Astrocyte of the spinal cord (primary cell): Measurements from ENCODE around the gene RBMS3.

Source experiments
- DNase-seq: peaks from one replicate; pipeline ENCODE4 v3.0.0; 2011; ENCODE audit warnings: low read depth, low spot score
- H3K4me3 ChIP-seq: 2 replicates; pipeline ENCODE4 v1.5.1; 2011; ENCODE audit warnings: low read depth, mild to moderate bottlenecking, low read length, moderate library complexity
- in situ Hi-C: cut with HindIII; loops from 2 replicates; pipeline ENCODE4 v1.10.0; 2017; ENCODE audit warnings: low sequenced_read_pairs
- TF ChIP-seq, protein P1 (sequence below): IDR thresholded peaks from 2 replicates; pipeline ENCODE4 v1.5.1; 2012; ENCODE audit warnings: low read depth, mild to moderate bottlenecking, low read length, inconsistent platforms

The RBMS3 gene

DNA sequence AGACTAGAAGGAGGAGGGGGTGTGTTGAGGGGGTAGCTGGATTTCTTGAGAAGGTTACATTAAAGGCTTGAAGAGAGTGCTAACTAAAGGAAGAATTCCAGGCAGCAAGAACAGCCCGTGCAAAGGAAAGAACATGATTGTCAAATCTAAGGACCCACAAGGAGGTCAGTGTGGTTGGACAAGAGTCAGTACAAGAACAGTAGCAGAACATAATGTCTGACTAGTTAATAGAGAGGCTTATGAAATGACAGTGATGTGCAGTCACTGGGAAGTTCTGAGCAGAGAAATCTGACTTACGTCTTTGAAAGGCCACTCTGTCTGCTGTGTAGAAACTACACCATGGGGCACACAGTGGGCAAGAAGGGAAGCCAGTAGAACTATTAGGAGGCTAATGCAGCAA is 19.8 kb upstream of the RBMS3 start:
- TF ChIP-seq, protein P1, sequence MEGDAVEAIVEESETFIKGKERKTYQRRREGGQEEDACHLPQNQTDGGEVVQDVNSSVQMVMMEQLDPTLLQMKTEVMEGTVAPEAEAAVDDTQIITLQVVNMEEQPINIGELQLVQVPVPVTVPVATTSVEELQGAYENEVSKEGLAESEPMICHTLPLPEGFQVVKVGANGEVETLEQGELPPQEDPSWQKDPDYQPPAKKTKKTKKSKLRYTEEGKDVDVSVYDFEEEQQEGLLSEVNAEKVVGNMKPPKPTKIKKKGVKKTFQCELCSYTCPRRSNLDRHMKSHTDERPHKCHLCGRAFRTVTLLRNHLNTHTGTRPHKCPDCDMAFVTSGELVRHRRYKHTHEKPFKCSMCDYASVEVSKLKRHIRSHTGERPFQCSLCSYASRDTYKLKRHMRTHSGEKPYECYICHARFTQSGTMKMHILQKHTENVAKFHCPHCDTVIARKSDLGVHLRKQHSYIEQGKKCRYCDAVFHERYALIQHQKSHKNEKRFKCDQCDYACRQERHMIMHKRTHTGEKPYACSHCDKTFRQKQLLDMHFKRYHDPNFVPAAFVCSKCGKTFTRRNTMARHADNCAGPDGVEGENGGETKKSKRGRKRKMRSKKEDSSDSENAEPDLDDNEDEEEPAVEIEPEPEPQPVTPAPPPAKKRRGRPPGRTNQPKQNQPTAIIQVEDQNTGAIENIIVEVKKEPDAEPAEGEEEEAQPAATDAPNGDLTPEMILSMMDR, result no peak
- no peak for DNase-seq
- no peak overlapping the region for H3K4me3 ChIP-seq
- in situ Hi-C loops, result no loop called here

DNA sequence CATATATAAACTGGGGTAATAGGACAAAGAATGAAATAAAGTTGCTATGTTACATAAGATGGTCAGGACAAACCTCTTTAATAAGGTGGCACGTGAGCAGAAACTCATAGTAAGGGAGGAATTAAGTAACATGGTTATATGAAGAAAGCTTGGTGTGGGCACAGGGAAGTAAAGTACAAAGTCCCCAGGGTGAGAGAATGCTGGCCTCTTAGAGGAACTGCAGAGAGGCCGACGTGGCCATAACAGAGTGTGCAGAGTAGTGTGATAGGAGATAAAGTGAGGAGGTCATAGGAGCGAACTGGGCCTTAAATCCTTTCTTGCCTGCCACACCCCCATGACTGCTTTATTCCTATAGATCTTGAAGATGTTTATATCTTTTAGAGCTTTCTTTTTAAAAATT is 17.4 kb upstream of the RBMS3 start:
- TF ChIP-seq, protein P1, result no peak
- no peak for DNase-seq
- no peak overlapping the region for H3K4me3 ChIP-seq
- in situ Hi-C loops, result no loop called here

DNA sequence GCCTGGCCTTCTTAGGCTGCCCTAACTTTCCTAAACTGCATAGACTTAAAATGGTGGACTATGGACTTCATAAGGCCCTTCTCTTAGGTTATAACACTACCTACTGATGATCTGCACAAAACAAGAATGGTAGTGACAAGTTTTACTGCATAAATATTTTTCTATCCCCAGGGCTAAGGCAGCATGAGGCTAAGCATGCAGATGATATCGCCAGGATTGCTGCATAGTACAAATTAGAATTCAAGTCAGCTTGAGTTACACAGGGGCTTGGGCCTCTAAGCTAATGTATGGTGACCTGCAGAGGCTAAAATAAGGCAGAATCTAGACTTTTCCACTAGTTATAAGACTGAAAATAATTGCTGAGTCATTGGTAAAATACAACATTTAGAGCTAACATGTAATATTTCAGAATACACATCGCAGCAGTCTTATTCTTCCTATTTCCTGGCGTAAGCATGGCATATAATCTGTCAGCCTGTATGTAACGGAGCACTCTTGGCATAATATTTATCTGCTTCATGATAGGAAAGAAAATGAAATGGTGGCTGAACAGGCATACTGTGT is 15.3 kb upstream of the RBMS3 start:
- no peak for DNase-seq
- in situ Hi-C loops, result no loop called here
- H3K4me3 ChIP-seq, result no peak overlapping the region
- TF ChIP-seq, protein P1, result no peak

DNA sequence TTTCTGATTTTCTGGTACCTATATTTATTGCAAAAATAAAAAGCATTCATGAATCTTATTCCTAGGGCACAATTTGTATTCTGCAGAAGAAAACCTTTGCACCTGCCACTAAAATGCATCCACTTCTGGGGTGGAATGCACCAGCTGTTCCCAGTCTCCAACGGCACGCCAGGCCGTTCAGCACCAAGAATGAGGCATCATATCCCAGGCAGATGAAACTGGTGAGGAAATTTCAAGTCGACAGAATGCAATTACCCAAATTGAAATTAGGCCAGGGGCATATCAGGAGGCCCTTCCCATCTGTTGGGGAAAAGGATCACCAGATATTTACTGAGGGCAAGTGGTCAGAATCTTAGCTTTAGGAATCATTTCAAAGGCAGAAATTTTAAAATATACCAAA is 13.6 kb upstream of the RBMS3 start:
- in situ Hi-C loops, result no loop called here
- TF ChIP-seq, protein P1, result no peak
- H3K4me3 ChIP-seq, result no peak overlapping the region
- no peak for DNase-seq

DNA sequence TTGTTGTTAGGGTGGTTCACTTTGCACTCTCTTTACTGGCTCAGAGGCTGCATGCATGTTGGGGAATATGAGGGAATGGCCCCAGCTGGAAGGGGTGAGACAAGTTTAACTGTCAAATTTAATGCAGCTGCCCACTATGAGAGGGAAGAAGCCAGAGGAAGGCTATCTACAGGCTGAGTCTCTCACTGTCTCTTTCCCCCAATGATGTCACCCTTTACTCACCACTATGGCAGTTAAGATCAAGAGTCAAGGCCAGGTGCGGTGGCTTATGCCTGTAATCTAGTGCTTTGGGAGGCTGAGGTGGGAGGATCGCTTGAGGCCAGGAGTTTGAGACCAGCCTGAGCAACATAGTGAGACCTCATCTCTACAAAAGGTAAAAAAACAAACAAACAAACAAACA is 12.2 kb upstream of the RBMS3 start:
- DNase-seq, result no peak
- TF ChIP-seq, protein P1, result no peak
- in situ Hi-C loops, result no loop called here
- H3K4me3 ChIP-seq, result no peak overlapping the region

DNA sequence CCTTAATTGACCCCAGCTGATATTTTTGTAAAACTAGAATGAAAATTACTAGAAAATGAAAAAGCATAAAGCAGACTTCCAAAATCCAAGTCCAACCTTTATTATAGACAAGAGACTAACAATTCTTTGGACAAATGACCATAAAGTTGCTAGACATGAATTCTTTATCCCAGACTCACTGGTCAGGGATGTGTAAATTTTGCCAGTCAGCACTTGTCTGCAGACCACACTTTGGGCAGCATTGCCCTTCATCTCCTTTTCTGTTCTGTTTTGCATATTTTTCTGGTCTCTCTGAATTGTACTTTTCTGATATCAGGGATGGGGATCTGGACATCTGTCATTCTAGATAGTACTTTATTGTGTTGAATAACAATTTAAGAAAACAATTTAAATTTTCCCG is 10.1 kb upstream of the RBMS3 start:
- no peak for DNase-seq
- in situ Hi-C loops, result no loop called here
- H3K4me3 ChIP-seq, result no peak overlapping the region
- TF ChIP-seq, protein P1, result no peak

DNA sequence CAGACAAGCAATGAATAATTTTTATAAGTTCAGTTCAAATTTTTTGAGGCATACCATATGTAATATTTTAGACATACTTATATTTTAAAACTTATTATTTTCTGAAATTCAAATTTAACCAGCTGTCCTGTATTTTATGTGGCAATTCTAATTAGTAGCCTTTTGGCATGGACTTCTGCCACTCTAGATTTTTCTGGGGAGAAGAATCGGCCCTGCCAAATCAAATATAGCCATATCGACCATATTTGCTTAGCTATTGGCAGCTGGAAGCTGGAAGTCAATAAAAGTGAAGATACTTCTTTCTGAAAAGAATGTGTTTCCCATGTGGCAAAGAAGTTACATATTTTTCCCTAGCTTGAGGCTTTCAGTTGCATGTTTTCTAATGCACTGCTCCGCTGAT is 9.4 kb upstream of the RBMS3 start:
- H3K4me3 ChIP-seq, result no peak overlapping the region
- no peak for DNase-seq
- TF ChIP-seq, protein P1, result no peak
- in situ Hi-C loops, result no loop called here
